Thyroid gland (tissue), 4 donors: ENCODE data around the gene SEC11A.
A peak's percentile ranks its signal among the peaks of the same experiment; 100 is the strongest.

ENCODE experiments used
- CTCF ChIP-seq, 6 experiments: fragments of 200-600 bp in 3 of 6; fragments of 450-650 bp in 3 of 6; sonication (generic) in 3 of 6; IDR thresholded peaks; one replicate each; pipeline ENCODE4 v1.5.1; 2016 to 2019; ENCODE audit warnings: antibody characterized with exemption in 6 of 6, mild to moderate bottlenecking in 2 of 6, inconsistent platforms in 1 of 6, moderate library complexity in 1 of 6
- POLR2A ChIP-seq, 2 donors: fragments of 450-650 bp; IDR thresholded peaks; one replicate each; pipeline ENCODE4 v1.6.1; 2017; ENCODE audit warnings: antibody characterized with exemption in 2 of 2, mild to moderate bottlenecking in 2 of 2, moderate library complexity in 1 of 2

- TF ChIP-seq CTCF (IDR thresholded peaks at IDR 0.05): peak in 5 of 6 experiments; percentile 36 to 70 (median 58)
- peak in 1 of 2 donors; percentile 77 for TF ChIP-seq POLR2A (IDR thresholded peaks at IDR 0.05)
Measured at GRCh38 chr15:84658080-84658787, 57.7 kb downstream of the SEC11A start, which contains the start of gene NMB.
